NCI-H2227 treated with DMSO at 0.1 percent for 48 hours (cell line): ENCODE results near the gene RRP36.

Experiments used
- DNase-seq: peaks from one replicate; lab custom pipeline; 2025; lab: John Stamatoyannopoulos, UW

Gene RRP36

GRCh38 chr6:43070028-43070632 lies 48.7 kb downstream of the RRP36 start:
- peak; percentile 38 for DNase-seq

GRCh38 chr6:43074847-43075669 lies 53.6 kb downstream of the RRP36 start:
- no peak for DNase-seq

- DNase-seq, result peak; percentile 67
Measured at GRCh38 chr6:43075670-43076463, 54.4 kb downstream of the RRP36 start, which contains the start of gene PTK7. Gene PTK7 (plus strand): TSS chr6:43076314. CDS start chr6:43076489, 175 bp downstream.

- no peak for DNase-seq
Measured at GRCh38 chr6:43076464-43077332, 55.3 kb downstream of the RRP36 start.

GRCh38 chr6:43077333-43077809 lies 55.9 kb downstream of the RRP36 start:
- no peak for DNase-seq

- no peak for DNase-seq
Measured at GRCh38 chr6:43077981-43078511, 56.6 kb downstream of the RRP36 start.

GRCh38 chr6:43078691-43079090 lies 57.3 kb downstream of the RRP36 start:
- DNase-seq, result no peak
